GM18870 (cell line): ENCODE data around the gene ZNF3.

Source experiments
- ATAC-seq: cut with Tn5 transposase; IDR thresholded peaks from one replicate; pipeline ENCODE4 v1.9.1; 2021; ENCODE audit warnings: moderate library complexity; ENCODE audit not compliant: unreplicated experiment

The ZNF3 gene

GRCh38 chr7:100109521-100110163 lies 28.1 kb upstream of the ZNF3 start:
- no peak for ATAC-seq

- ATAC-seq = no peak
Observed at GRCh38 chr7:100107890-100108289, 26.4 kb upstream of the ZNF3 start.

- ATAC-seq = no peak
Observed at GRCh38 chr7:100107125-100107737, 25.7 kb upstream of the ZNF3 start.

GRCh38 chr7:100106633-100107032 lies 25.1 kb upstream of the ZNF3 start:
- ATAC-seq = no peak

GRCh38 chr7:100105534-100105933 lies 24.0 kb upstream of the ZNF3 start:
- no peak for ATAC-seq

- ATAC-seq = no peak
Observed at GRCh38 chr7:100102950-100103840, 21.7 kb upstream of the ZNF3 start.

- peak; percentile 61 for ATAC-seq
Observed at GRCh38 chr7:100101016-100101862, 19.7 kb upstream of the ZNF3 start, which contains the start of the genes AP4M1 and MCM7. AP4M1 (plus strand) TSS chr7:100101643; CDS start chr7:100101715, 72 bp downstream. MCM7 (minus strand) TSS chr7:100101397; CDS start chr7:100101294, 103 bp downstream.

- peak; percentile 49 for ATAC-seq
Observed at GRCh38 chr7:100100420-100101015, 19.0 kb upstream of the ZNF3 start.

- ATAC-seq = no peak
Observed at GRCh38 chr7:100099452-100099851, 17.9 kb upstream of the ZNF3 start.

GRCh38 chr7:100098913-100099312 lies 17.4 kb upstream of the ZNF3 start:
- no peak for ATAC-seq

- ATAC-seq = no peak
Observed at GRCh38 chr7:100095704-100096103, 14.2 kb upstream of the ZNF3 start.

- no peak for ATAC-seq
Observed at GRCh38 chr7:100095289-100095688, 13.8 kb upstream of the ZNF3 start.

GRCh38 chr7:100093925-100094486 lies 12.5 kb upstream of the ZNF3 start:
- ATAC-seq = no peak

- no peak for ATAC-seq
Observed at GRCh38 chr7:100093498-100093897, 12.0 kb upstream of the ZNF3 start.

GRCh38 chr7:100093054-100093453 lies 11.5 kb upstream of the ZNF3 start:
- ATAC-seq = no peak

- ATAC-seq = no peak
Observed at GRCh38 chr7:100091411-100092181, 10.1 kb upstream of the ZNF3 start.

- no peak for ATAC-seq
Observed at GRCh38 chr7:100090527-100091410, 9.2 kb upstream of the ZNF3 start.

GRCh38 chr7:100089458-100090196 lies 8.1 kb upstream of the ZNF3 start:
- ATAC-seq = no peak
